Measurements from ENCODE around the gene NOTCH2.

Gene NOTCH2

GRCh38 chr1:119870917-119871596, 198.4 kb downstream of the NOTCH2 start:
- DNase-seq = peak; percentile 87

DNA sequence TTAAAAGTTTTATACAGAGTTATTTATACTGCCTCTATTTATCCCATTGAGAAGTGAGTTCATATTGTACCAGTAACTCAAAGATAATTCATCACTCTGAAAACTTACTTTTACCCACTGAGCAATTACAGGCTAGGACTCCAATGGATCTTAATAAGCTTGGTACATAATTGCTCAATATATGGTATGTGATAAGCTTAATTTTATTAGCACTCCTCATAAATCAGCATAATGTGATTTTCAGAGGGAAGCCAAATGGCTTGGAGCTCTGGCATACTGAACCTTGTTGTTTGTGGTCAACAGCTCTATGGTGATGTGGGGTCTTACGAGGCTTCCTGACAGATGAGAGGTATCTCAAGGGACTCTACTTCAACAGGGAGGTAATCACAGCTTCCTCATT, 199.5 kb downstream of the NOTCH2 start:
- DNase-seq = no peak

- DNase-seq = no peak
Measured at GRCh38 chr1:119868176-119868575, 201.3 kb downstream of the NOTCH2 start.

DNA sequence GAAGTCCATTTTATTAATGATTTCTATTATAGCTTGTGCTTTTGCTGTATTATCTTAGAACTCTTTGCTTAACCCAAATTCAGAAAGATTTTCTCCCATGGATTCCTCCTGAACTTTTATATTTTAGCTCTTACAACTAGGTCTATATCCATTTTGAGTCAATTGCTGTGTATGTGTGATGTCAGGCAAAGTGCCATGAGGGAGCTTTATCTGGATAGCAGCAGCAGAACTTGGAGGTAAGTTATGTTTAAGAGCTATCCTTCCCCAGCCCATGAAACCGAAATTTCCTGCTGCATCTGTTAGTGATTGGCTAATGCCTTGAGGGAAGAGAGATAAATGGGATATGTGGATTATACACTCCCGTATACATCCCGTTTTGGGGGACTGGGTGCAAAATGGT, 203.0 kb downstream of the NOTCH2 start:
- DNase-seq = no peak

DNA sequence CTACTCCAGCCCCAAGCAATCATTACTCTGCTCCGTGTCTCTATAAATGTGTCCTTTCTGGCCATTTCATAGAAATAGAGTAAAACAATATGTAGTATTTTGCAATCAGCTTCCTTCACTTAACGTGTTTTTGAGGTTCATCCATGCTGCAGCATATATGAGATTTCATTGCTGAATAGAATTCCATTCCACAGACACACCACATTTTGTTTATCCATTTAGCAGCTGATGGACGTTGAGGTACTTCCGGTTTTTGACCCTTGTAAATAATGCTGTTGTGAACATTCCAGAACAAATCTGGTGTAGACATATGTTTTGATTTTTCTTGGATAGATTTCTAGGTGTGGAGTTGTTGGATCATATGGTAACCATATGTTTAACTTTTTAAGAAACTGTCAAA, 203.8 kb downstream of the NOTCH2 start:
- no peak for DNase-seq

DNA sequence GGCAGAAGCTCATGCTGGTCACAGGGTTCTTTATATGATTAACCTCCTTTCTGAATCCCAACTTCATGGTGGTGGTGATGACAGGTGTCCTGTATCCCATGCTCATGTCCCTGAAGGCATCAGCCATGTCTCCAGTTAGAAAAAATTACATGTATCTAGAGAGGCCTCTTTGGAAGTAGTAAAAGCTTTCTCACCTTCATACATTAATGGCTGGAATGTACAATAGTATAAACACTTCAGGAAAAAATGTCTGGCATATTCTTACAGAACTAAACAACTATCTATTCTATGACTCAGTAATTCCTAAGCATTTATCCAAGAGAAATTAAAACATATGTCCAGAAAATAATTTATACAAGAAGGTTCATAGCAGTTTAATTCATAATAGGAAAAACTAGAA, 207.2 kb downstream of the NOTCH2 start:
- DNase-seq = no peak

All from right hindlimb (tissue), 1 donor.